GM18867 (cell line): ENCODE results near the gene C19orf47.
"Not testable (repeated sequence)": the region's sequence is repeated elsewhere in the genome, so short reads cannot be mapped to it uniquely, and the experiment has no call there.

ENCODE experiments used
- ATAC-seq: cut with Tn5 transposase; IDR thresholded peaks from one replicate; pipeline ENCODE4 v1.9.1; 2021; ENCODE audit warnings: mild to moderate bottlenecking, moderate library complexity; ENCODE audit not compliant: unreplicated experiment

The C19orf47 gene

GRCh38 chr19:40377876-40378385 is 29.7 kb upstream of the C19orf47 start:
- ATAC-seq = no peak

- ATAC-seq = no peak
Observed at GRCh38 chr19:40376286-40376862, 28.2 kb upstream of the C19orf47 start.

GRCh38 chr19:40374084-40374483 is 25.9 kb upstream of the C19orf47 start:
- ATAC-seq = no peak

GRCh38 chr19:40371802-40372122 is 23.6 kb upstream of the C19orf47 start:
- ATAC-seq = no peak

GRCh38 chr19:40370997-40371801 is 23.0 kb upstream of the C19orf47 start:
- ATAC-seq = no peak

GRCh38 chr19:40370253-40370652 is 22.1 kb upstream of the C19orf47 start:
- ATAC-seq = not testable (repeated sequence)

- ATAC-seq = no peak
Observed at GRCh38 chr19:40369797-40370196, 21.6 kb upstream of the C19orf47 start.

- no peak for ATAC-seq
Observed at GRCh38 chr19:40367577-40368434, 19.6 kb upstream of the C19orf47 start.

- no peak for ATAC-seq
Observed at GRCh38 chr19:40366697-40367561, 18.7 kb upstream of the C19orf47 start.

- no peak for ATAC-seq
Observed at GRCh38 chr19:40365613-40366401, 17.6 kb upstream of the C19orf47 start.

- no peak for ATAC-seq
Observed at GRCh38 chr19:40365010-40365409, 16.8 kb upstream of the C19orf47 start.

- ATAC-seq = no peak
Observed at GRCh38 chr19:40363069-40363468, 14.9 kb upstream of the C19orf47 start.

GRCh38 chr19:40362160-40362559 is 14.0 kb upstream of the C19orf47 start:
- ATAC-seq = no peak

- ATAC-seq = no peak
Observed at GRCh38 chr19:40360708-40361241, 12.6 kb upstream of the C19orf47 start.

- no peak for ATAC-seq
Observed at GRCh38 chr19:40360020-40360707, 12.0 kb upstream of the C19orf47 start.

GRCh38 chr19:40358773-40359172 is 10.6 kb upstream of the C19orf47 start:
- ATAC-seq = no peak

GRCh38 chr19:40357640-40358039 is 9.4 kb upstream of the C19orf47 start:
- no peak for ATAC-seq

- no peak for ATAC-seq
Observed at GRCh38 chr19:40356681-40357595, 8.7 kb upstream of the C19orf47 start.
